Neural cell (in vitro differentiated cells): Measurements from ENCODE around the gene SMAD2. TPM values are rescaled to one million over a fixed set of nuclear protein-coding genes. Genes with fewer than 3 reads are reported as not detected.

ENCODE experiments used
- H2AFZ ChIP-seq: fragments of 200-600, 300-800 bp; sonication (generic), shearing (Covaris generic); 2 replicates; pipeline ENCODE4 v1.6.0; 2014; ENCODE audit warnings: low read depth, mild to moderate bottlenecking, antibody characterized with exemption, low read length, moderate library complexity
- H3F3A ChIP-seq: fragments of 200-600 bp; shearing (Covaris generic); 2 replicates; pipeline ENCODE4 v1.6.1; 2016; ENCODE audit warnings: mild to moderate bottlenecking, moderate library complexity, mixed read lengths, antibody characterized with exemption, low read length; ENCODE audit not compliant: insufficient read depth, poor library complexity, severe bottlenecking
- H3K27ac ChIP-seq: fragments of 200-600, 300-800 bp; sonication (generic), shearing (Covaris generic); 2 replicates; pipeline ENCODE4 v1.5.1; 2014; ENCODE audit warnings: mild to moderate bottlenecking, low read length, moderate library complexity
- H3K27me3 ChIP-seq: fragments of 300-800, 200-600 bp; sonication (generic), shearing (Covaris generic); 2 replicates; pipeline ENCODE4 v1.6.0; 2014; ENCODE audit warnings: mild to moderate bottlenecking, low read depth, low read length, moderate library complexity; ENCODE audit not compliant: insufficient read depth
- H3K36me3 ChIP-seq: fragments of 300-800, 200-600 bp; sonication (generic), shearing (Covaris generic); 2 replicates; pipeline ENCODE4 v1.5.1; 2014; ENCODE audit warnings: mild to moderate bottlenecking, antibody characterized with exemption, low read length, moderate library complexity; ENCODE audit not compliant: insufficient read depth
- H3K4me2 ChIP-seq: fragments of 300-800, 200-600 bp; sonication (generic), shearing (Covaris generic); 2 replicates; pipeline ENCODE4 v1.6.0; 2014; ENCODE audit warnings: mild to moderate bottlenecking, low read length
- H3K4me3 ChIP-seq: fragments of 300-800, 200-600 bp; sonication (generic), shearing (Covaris generic); 2 replicates; pipeline ENCODE4 v1.5.1; 2014; ENCODE audit warnings: mild to moderate bottlenecking, low read length, moderate library complexity
- H3K79me2 ChIP-seq: fragments of 200-600 bp; shearing (Covaris generic); replicated peaks from 2 replicates; pipeline ENCODE4 v1.6.0; 2014; ENCODE audit warnings: mild to moderate bottlenecking, low read length, moderate library complexity; ENCODE audit not compliant: insufficient read depth
- H3K9ac ChIP-seq: fragments of 300-800, 200-600 bp; sonication (generic), shearing (Covaris generic); 2 replicates; pipeline ENCODE4 v1.6.1; 2016; ENCODE audit warnings: mild to moderate bottlenecking, low read length, mixed read lengths
- H3K9me2 ChIP-seq: fragments of 200-600 bp; shearing (Covaris generic); 2 replicates; pipeline ENCODE4 v1.6.1; 2016; ENCODE audit warnings: mild to moderate bottlenecking, low read length, mixed read lengths; ENCODE audit not compliant: insufficient read depth
- H3K9me3 ChIP-seq: fragments of 200-600, 300-800 bp; sonication (generic), shearing (Covaris generic); 2 replicates; pipeline ENCODE4 v1.6.1; 2016; ENCODE audit warnings: mild to moderate bottlenecking, mixed run types, low read length, moderate library complexity, mixed read lengths
- H4K20me1 ChIP-seq: fragments of 200-600 bp; shearing (Covaris generic); 2 replicates; pipeline ENCODE4 v1.6.1; 2016; ENCODE audit warnings: mild to moderate bottlenecking, mixed run types; ENCODE audit not compliant: insufficient read depth
- CTCF ChIP-seq: fragments of 450-650 bp; IDR thresholded peaks from 2 replicates; pipeline ENCODE4 v1.5.1; 2014; ENCODE audit warnings: antibody characterized with exemption, mild to moderate bottlenecking, moderate library complexity; ENCODE audit not compliant: poor library complexity, severe bottlenecking
- EP300 ChIP-seq: fragments of 450-650 bp; conservative IDR thresholded peaks from 2 replicates; pipeline ENCODE4 v1.6.1; 2014; ENCODE audit warnings: antibody characterized with exemption, mild to moderate bottlenecking, moderate library complexity; ENCODE audit not compliant: poor library complexity, severe bottlenecking
- EZH2 ChIP-seq: fragments of 200-600, 300-800 bp; shearing (Covaris generic), sonication (generic); IDR thresholded peaks from 2 replicates; pipeline ENCODE4 v1.6.1; 2014; ENCODE audit warnings: antibody characterized with exemption, low read length, borderline replicate concordance, mild to moderate bottlenecking; ENCODE audit not compliant: insufficient read depth, poor library complexity, severe bottlenecking
- MXI1 ChIP-seq: fragments of 450-650 bp; conservative IDR thresholded peaks from 2 replicates; pipeline ENCODE4 v1.6.1; 2014; ENCODE audit warnings: antibody characterized with exemption, mild to moderate bottlenecking; ENCODE audit not compliant: poor library complexity, severe bottlenecking
- POLR2AphosphoS5 ChIP-seq: IDR thresholded peaks from 2 replicates; pipeline ENCODE4 v1.6.1; 2012
- RAD21 ChIP-seq: fragments of 450-650 bp; conservative IDR thresholded peaks from 2 replicates; pipeline ENCODE4 v1.6.1; 2014; ENCODE audit warnings: antibody characterized with exemption, mild to moderate bottlenecking, moderate library complexity
- SMC3 ChIP-seq: fragments of 450-650 bp; conservative IDR thresholded peaks from 2 replicates; pipeline ENCODE4 v1.6.1; 2014; ENCODE audit warnings: antibody characterized with exemption, mild to moderate bottlenecking, moderate library complexity; ENCODE audit not compliant: poor library complexity
- TAF1 ChIP-seq: IDR thresholded peaks from 2 replicates; pipeline ENCODE4 v1.6.1; 2012; ENCODE audit warnings: low read depth
- polyA plus RNA-seq: library from polyadenylated mRNA; depleted of rRNA; stranded (reverse); fragments of >200 nt; gene quantifications from 2 replicates; pipeline ENCODE4 v1.2.3, GENCODE V29; 2014
- TF ChIP-seq, protein P1 (sequence below): IDR thresholded peaks from 2 replicates; pipeline ENCODE4 v1.6.1; 2012; ENCODE audit warnings: borderline replicate concordance

Gene SMAD2
- polyA plus RNA-seq, 1 donor from 2014 or later: 64.7 TPM

GRCh38 chr18:47912343-47912742, 18.1 kb downstream of the SMAD2 start:
- H3K27me3 ChIP-seq: no peaks in the 10 kb centered on the region
- H3F3A ChIP-seq: no peaks in the 10 kb centered on the region
- H3K9me2 ChIP-seq: no peaks in the 10 kb centered on the region
- H3K36me3 ChIP-seq: no peaks in the 10 kb centered on the region
- H4K20me1 ChIP-seq: no peaks in the 10 kb centered on the region
- no peaks in the 10 kb centered on the region for H3K9me3 ChIP-seq
- H3K9ac ChIP-seq: no peak overlapping the region
- H3K79me2 ChIP-seq: peaks cover 79% of the 10 kb centered on the region
- H3K4me3 ChIP-seq: no peak overlapping the region
- no peak overlapping the region for H2AFZ ChIP-seq
- H3K27ac ChIP-seq: no peak overlapping the region
- TF ChIP-seq EP300 (no peak), RAD21 (no peak), CTCF (no peak), SMC3 (no peak), TAF1 (no peak), MXI1 (no peak), POLR2AphosphoS5 (no peak), EZH2 (no peak)
- TF ChIP-seq, protein P1, sequence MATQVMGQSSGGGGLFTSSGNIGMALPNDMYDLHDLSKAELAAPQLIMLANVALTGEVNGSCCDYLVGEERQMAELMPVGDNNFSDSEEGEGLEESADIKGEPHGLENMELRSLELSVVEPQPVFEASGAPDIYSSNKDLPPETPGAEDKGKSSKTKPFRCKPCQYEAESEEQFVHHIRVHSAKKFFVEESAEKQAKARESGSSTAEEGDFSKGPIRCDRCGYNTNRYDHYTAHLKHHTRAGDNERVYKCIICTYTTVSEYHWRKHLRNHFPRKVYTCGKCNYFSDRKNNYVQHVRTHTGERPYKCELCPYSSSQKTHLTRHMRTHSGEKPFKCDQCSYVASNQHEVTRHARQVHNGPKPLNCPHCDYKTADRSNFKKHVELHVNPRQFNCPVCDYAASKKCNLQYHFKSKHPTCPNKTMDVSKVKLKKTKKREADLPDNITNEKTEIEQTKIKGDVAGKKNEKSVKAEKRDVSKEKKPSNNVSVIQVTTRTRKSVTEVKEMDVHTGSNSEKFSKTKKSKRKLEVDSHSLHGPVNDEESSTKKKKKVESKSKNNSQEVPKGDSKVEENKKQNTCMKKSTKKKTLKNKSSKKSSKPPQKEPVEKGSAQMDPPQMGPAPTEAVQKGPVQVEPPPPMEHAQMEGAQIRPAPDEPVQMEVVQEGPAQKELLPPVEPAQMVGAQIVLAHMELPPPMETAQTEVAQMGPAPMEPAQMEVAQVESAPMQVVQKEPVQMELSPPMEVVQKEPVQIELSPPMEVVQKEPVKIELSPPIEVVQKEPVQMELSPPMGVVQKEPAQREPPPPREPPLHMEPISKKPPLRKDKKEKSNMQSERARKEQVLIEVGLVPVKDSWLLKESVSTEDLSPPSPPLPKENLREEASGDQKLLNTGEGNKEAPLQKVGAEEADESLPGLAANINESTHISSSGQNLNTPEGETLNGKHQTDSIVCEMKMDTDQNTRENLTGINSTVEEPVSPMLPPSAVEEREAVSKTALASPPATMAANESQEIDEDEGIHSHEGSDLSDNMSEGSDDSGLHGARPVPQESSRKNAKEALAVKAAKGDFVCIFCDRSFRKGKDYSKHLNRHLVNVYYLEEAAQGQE: no peak
- H3K4me2 ChIP-seq: no peak overlapping the region

DNA sequence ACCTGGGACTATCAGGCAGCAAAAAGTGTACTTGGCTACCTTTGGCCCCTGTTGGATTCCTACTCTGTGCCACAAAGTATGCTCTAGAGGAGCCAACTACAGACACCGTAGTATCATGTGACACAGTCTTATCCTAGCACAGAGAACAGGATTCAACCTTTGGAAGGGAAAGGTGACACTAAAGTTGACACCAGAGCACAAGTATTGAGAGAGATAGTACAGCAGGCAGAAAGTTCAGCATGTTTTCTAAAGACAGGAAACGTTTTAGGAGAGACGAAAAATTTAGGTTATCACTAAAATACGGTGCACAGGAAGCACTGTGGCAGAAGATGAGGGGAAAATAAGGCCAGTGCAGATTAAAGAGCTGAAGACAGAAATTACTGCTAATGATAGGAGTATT, 18.6 kb downstream of the SMAD2 start:
- Histone ChIP-seq H3K4me3 (no peak overlapping the region), H3K36me3 (no peaks in the 10 kb centered on the region), H2AFZ (no peak overlapping the region), H3K79me2 (peaks cover 79% of the 10 kb centered on the region), H3K9ac (no peak overlapping the region), H3K9me2 (no peaks in the 10 kb centered on the region), H4K20me1 (no peaks in the 10 kb centered on the region), H3K4me2 (no peak overlapping the region), H3K27me3 (no peaks in the 10 kb centered on the region), H3K9me3 (no peaks in the 10 kb centered on the region), H3K27ac (no peak overlapping the region), H3F3A (no peaks in the 10 kb centered on the region)
- TF ChIP-seq TAF1 (no peak), MXI1 (no peak), CTCF (no peak)
